Astrocyte of the spinal cord (primary cell): ENCODE data around the gene GLT8D1.
"Not testable (repeated sequence)": the region's sequence is repeated elsewhere in the genome, so short reads cannot be mapped to it uniquely, and the experiment has no call there.

ENCODE experiments used
- DNase-seq: peaks from one replicate; pipeline ENCODE4 v3.0.0; 2011; ENCODE audit warnings: low read depth, low spot score
- H3K4me3 ChIP-seq: 2 replicates; pipeline ENCODE4 v1.5.1; 2011; ENCODE audit warnings: low read depth, mild to moderate bottlenecking, low read length, moderate library complexity
- CTCF ChIP-seq: IDR thresholded peaks from 2 replicates; pipeline ENCODE4 v1.5.1; 2012; ENCODE audit warnings: low read depth, mild to moderate bottlenecking, low read length, inconsistent platforms
- in situ Hi-C: cut with HindIII; loops from 2 replicates; pipeline ENCODE4 v1.10.0; 2017; ENCODE audit warnings: low sequenced_read_pairs

The GLT8D1 gene

DNA sequence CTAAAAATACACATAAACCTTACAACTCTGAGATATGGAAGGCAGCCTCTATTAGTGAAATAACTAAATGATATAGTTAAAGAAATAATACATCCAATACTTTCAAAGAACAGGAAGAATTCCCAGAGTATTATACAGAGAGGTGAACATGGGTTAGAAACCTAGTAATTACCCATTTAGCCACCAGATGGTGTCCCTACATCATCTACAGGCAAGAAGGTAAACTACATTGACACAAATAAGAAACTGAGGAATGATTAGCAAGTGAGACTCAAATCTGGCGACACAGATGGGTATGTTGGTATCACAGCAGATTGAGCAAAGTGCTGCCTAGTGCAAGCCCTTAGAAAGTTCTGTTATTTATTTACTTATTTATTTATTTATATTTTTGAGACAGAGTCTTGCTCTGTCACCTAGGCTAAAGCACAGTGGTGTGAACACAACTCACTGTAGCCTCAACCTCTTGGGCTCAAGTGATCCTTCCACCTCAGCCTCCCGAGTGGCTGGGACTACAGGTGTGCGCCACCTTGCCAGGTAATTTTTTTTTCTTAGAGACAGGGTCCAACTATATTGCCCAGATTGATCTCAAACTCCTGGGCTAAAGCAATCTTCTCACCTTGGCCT is 36.9 kb upstream of the GLT8D1 start:
- in situ Hi-C loops: no loop called here
- TF ChIP-seq CTCF: peak; percentile 55
- peak; percentile 46 for DNase-seq

DNA sequence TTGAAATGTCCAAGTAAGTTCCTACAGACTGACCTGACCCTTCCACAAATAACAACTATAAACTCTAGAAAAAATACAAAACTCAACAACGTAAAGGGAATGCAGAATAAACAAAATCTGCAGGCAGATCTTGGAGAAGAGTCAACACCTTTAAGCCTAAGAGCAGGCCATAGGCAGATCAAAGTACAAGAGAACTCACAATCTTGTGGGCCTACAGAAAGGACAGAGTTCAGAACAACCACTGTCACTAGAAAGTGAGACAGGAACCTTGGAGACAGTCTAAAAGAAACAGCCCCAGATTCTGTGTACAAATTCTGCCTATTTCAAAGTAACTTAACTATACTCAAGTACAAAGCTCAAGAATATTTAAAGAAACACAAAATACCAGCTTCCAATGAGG is 34.1 kb upstream of the GLT8D1 start:
- DNase-seq: no peak

More for the DNA sequence above, 36.9 kb upstream of the GLT8D1 start:
- no peak overlapping the region for H3K4me3 ChIP-seq

GRCh38 chr3:52733256-52733891 is 27.8 kb upstream of the GLT8D1 start:
- in situ Hi-C loops: no loop called here
- DNase-seq: no peak
- H3K4me3 ChIP-seq: no peak overlapping the region
- no peak for TF ChIP-seq CTCF

More for the DNA sequence above, 34.1 kb upstream of the GLT8D1 start:
- H3K4me3 ChIP-seq: no peak overlapping the region
- TF ChIP-seq CTCF: no peak
- in situ Hi-C loops: no loop called here

DNA sequence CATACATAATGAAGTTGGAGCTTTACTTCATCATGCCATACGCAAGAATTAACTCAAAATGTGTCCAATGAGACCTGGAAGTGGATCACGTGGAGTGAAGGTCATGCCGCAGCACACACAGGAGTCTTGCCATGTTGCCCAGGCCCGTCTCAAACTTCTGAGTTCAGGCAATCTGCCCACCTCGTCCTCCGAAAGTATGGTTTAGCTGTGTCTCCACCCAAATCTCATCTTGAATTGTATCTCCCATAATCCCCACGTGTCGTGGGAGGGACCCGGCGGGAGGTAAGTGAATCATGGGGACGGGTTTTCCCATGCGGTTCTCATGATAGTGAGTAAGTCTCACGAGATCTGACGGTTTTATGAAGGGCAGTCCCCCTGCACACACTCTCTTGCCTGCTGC is 26.0 kb upstream of the GLT8D1 start:
- in situ Hi-C loops: no loop called here
- DNase-seq: no peak
- TF ChIP-seq CTCF: no peak
- no peak overlapping the region for H3K4me3 ChIP-seq

- no peak for TF ChIP-seq CTCF
- H3K4me3 ChIP-seq: no peak overlapping the region
- no peak for DNase-seq
- in situ Hi-C loops: no loop called here
Observed at GRCh38 chr3:52730681-52731080, 25.1 kb upstream of the GLT8D1 start.

GRCh38 chr3:52728753-52729152 is 23.2 kb upstream of the GLT8D1 start:
- H3K4me3 ChIP-seq, DNase-seq, in situ Hi-C loops: not testable (repeated sequence)

- no peak for DNase-seq
- in situ Hi-C loops: no loop called here
- no peak for TF ChIP-seq CTCF
- H3K4me3 ChIP-seq: no peak overlapping the region
Observed at GRCh38 chr3:52724511-52724910, 18.9 kb upstream of the GLT8D1 start.
